ENCODE measurements around the gene DNAJC7.
"Not testable (repeated sequence)": the region's sequence is repeated elsewhere in the genome, so short reads cannot be mapped to it uniquely, and the experiment has no call there.

Gene DNAJC7

GRCh38 chr17:42040818-42041217, 23.6 kb upstream of the DNAJC7 start:
- no peak for DNase-seq

GRCh38 chr17:42039794-42040763, 22.8 kb upstream of the DNAJC7 start:
- DNase-seq, result no peak

GRCh38 chr17:42038221-42038973, 21.2 kb upstream of the DNAJC7 start:
- no peak for DNase-seq

GRCh38 chr17:42034059-42034458, 16.8 kb upstream of the DNAJC7 start:
- DNase-seq, result no peak

GRCh38 chr17:42031584-42031983, 14.3 kb upstream of the DNAJC7 start:
- DNase-seq, result no peak

- no peak for DNase-seq
Observed at GRCh38 chr17:42028791-42029127, 11.5 kb upstream of the DNAJC7 start.

- DNase-seq, result no peak
Observed at GRCh38 chr17:42027961-42028790, 10.9 kb upstream of the DNAJC7 start.

- no peak for DNase-seq
Observed at GRCh38 chr17:42027590-42027889, 10.3 kb upstream of the DNAJC7 start.

- DNase-seq, result no peak
Observed at GRCh38 chr17:42026857-42027589, 9.8 kb upstream of the DNAJC7 start.

- no peak for DNase-seq
Observed at GRCh38 chr17:42025936-42026335, 8.7 kb upstream of the DNAJC7 start.

- DNase-seq, result no peak
Observed at GRCh38 chr17:42025191-42025579, 7.9 kb upstream of the DNAJC7 start.

GRCh38 chr17:42023524-42024349, 6.5 kb upstream of the DNAJC7 start:
- peak; percentile 19 for DNase-seq

GRCh38 chr17:42020845-42021244, 3.6 kb upstream of the DNAJC7 start:
- not testable (repeated sequence) for DNase-seq

GRCh38 chr17:42019509-42020404, 2.5 kb upstream of the DNAJC7 start, which contains the start of gene NKIRAS2:
Gene NKIRAS2, plus strand, starts transcription at chr17:42020090. Its CDS starts 1,488 bp downstream, at chr17:42021578.
- DNase-seq, result peak; percentile 88

GRCh38 chr17:42018988-42019387, 1.7 kb upstream of the DNAJC7 start:
- no peak for DNase-seq

- no peak for DNase-seq
Observed at GRCh38 chr17:42018339-42018738, 1.1 kb upstream of the DNAJC7 start.

- DNase-seq, result no peak
Observed at GRCh38 chr17:42017866-42018200, 594 bp upstream of the DNAJC7 start.

GRCh38 chr17:42016411-42016831, 818 bp downstream of the DNAJC7 start:
- DNase-seq, result no peak

GRCh38 chr17:42013740-42014139, 3.5 kb downstream of the DNAJC7 start:
- not testable (repeated sequence) for DNase-seq

GRCh38 chr17:42012363-42012762, 4.9 kb downstream of the DNAJC7 start:
- DNase-seq, result not testable (repeated sequence)

Data from fibroblast of upper back skin (primary cell).